IPS-11a (cell line): Measurements from ENCODE around the gene RNASE8.
"Not testable (repeated sequence)": the region's sequence is repeated elsewhere in the genome, so short reads cannot be mapped to it uniquely, and the experiment has no call there.

Experiments used
- H3K4me3 ChIP-seq: one replicate; pipeline ENCODE4 v1.5.1; 2013; ENCODE audit warnings: low read depth, low read length, control low read depth

The RNASE8 gene

DNA sequence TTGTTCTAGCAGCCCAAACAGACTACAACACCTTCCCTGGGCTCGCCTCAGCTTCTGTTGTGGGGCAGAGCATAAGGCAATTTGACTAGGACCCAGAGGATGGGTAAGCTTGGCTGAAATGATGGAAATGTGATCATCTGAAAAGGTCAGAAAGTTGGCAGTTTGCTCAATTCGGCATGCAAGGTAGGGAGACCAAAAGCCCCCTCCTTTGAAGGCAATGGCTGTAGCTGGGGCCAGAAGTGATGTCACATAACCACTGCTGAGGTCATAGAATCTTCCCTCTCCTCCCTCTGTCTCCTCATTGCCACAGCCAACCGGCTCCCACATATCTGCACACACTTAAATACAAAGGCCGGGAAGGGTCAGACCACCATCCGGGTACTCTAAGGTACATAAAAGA, 27.7 kb upstream of the RNASE8 start, which contains the start of gene TPPP2:
Gene TPPP2, plus strand, starts transcription at position 301 of the 400 bp plus-strand sequence. CDS start 365 bp downstream, outside the sequence.
- H3K4me3 ChIP-seq: no peak within 1 kb of the TSS

DNA sequence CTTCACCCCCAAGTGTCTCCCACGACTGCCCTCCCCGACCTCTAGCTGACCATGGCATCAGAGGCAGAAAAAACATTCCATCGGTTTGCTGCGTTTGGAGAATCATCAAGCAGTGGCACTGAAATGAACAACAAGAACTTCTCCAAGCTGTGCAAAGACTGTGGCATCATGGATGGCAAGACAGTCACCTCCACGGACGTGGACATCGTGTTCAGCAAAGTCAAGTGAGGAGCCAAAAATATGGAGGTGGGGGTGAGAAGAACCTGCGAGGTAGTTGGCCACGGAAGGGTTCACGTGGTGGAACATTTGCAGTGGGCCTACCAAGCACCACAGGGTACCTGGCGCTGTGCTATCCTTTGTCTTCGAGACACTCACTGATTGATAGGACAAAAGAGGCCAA, 27.1 kb upstream of the RNASE8 start:
- H3K4me3 ChIP-seq: no peak overlapping the region

- no peak overlapping the region for H3K4me3 ChIP-seq
These were observed 25.1 kb upstream of the RNASE8 start for GRCh38 chr14:21032326-21033132.

GRCh38 chr14:21033133-21033698, 24.4 kb upstream of the RNASE8 start:
- no peak overlapping the region for H3K4me3 ChIP-seq

GRCh38 chr14:21034707-21035106, 22.9 kb upstream of the RNASE8 start, which contains the start of gene RNASE13:
Gene RNASE13 (minus strand): TSS chr14:21034807. CDS start chr14:21034288, 519 bp downstream.
- no peak within 1 kb of the TSS for H3K4me3 ChIP-seq

DNA sequence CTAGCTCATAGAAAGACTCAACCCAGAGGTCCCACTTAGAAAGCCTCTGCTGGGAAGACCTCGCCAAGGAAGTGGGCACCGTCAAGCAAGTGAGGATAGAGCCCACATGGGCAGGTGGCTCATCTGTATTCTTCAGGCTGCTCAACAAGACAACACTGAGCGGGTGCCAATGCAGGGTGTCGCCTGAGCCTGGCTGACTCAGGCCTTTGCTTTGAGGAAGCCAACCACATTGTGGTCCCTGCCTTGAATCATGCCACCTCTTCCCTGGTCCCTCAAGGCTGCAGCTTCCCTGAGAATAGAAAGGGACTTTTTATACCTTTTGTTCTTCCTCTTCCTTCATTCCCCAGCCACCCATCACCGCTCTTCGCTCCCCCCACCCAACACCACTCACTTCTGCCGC, 20.9 kb upstream of the RNASE8 start:
- no peak overlapping the region for H3K4me3 ChIP-seq

DNA sequence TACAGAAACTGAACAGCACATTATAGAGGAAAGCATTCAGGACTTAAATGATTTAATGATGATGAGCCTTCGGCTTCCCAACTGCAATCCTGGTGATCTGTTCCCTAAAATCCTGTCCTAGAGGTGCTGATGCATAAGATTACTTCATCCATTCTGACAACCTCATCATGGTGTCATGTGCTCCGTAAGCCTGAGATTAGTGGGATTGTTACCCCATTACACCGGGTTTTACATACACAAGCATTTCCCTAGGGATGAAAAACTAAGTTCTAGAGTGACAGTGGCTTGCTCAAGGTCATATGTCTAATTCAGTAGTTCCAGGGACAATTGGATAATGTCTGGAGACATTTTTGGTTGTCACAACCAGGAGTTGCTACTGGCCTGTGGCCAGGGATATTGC, 20.5 kb upstream of the RNASE8 start:
- H3K4me3 ChIP-seq: no peak overlapping the region

DNA sequence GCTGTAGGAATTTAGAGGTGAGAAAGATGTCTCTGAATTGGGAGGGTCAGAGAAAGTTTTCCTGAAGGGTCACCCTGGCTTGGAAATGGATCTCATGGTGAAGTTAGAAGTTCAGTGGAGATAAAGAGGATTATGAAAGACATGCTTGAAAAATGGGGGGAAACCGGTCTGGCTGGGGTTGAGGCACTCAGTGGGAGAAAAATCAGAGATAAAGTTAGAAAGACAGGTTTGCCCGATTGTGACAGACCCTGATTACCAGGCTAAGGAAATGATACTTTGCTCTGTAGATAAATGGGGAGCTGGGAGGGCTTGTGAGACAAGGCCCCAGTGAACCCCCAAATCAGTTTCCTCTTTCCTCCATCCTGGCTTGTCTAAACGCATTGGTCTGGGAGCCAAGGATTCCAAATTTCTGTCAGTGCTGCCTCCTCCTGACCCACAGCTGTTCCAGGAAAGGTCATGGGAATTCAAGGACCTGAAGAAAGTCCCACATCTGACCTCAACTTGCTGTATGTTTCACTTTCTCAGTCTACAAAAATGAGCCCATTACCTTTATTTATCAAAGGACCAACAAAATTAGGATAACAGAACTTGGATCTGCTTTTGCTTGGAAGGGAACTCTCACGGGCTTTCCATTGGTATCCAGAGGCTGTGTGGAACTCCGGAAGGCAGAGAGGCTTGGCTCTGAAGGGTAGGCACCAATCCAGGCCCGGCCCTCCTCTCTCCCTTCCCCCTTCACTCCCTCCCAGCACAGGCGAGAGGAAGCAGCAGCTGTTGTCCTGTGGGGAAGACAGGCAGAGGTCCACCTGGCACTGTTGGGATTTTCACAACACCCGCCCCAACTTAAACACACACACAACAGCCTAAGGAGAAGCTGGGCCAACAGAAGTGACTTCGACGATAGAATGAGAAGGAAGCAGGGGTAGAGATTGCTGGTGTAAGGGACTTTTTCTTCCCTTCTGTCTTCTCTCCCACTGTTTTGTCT, 18.9 kb upstream of the RNASE8 start:
- no peak overlapping the region for H3K4me3 ChIP-seq

DNA sequence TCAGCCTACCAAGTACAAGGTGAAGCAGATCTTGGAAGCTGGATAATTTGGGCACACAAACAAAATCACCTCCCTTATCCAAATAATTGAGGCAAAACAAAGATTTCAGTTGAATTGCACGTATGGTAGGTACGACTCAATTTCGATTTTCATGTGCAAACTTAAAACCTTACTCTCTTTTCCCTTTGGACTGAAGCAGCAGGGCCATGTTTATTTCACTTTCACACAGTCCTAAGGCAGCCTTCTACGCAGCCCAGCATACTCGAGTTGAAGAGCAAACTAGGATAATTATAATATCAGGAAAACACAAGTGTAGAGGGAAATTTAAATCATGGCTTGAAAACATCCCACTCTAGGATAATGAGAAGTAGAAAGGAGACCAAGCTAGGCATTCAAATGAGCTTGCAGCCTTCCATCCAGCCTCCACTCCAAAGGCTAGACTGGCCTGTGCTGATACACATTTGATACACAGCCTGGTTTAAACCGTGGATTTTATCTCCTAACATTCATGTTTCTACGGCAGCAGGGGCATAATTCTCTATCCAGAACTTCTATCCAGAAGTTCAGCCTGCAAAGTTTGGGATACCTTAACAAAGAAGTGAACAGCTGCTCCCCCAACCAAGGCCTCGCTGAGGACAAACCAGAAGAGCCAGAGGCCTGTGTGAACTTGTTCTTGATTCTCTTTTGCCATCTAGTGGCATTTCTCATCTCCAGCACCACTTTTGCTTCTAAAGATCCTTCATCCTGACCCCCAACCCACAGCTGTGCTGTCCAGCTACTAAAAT, 17.8 kb upstream of the RNASE8 start:
- H3K4me3 ChIP-seq: no peak overlapping the region

GRCh38 chr14:21040370-21040925, 17.2 kb upstream of the RNASE8 start:
- no peak overlapping the region for H3K4me3 ChIP-seq

DNA sequence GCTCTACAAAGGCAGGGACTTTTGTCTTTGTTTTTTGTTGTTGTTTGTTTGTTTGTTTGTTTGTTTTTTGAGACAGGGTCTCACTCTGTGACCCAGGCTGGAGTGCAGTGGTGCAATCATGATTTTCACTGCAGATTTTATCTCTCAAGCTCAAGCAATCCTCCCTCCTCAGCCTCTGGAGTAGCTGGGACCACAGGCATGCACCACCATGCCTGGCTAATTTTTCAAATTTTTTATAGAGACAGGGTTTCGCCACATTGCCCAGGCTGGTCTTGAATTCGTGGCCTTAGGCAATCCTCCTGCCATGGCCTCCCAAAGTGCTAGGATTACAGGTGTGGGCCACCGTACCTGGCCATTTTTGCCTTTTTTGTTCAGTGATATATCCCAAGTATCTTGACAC, 16.7 kb upstream of the RNASE8 start:
- H3K4me3 ChIP-seq: not testable (repeated sequence)

DNA sequence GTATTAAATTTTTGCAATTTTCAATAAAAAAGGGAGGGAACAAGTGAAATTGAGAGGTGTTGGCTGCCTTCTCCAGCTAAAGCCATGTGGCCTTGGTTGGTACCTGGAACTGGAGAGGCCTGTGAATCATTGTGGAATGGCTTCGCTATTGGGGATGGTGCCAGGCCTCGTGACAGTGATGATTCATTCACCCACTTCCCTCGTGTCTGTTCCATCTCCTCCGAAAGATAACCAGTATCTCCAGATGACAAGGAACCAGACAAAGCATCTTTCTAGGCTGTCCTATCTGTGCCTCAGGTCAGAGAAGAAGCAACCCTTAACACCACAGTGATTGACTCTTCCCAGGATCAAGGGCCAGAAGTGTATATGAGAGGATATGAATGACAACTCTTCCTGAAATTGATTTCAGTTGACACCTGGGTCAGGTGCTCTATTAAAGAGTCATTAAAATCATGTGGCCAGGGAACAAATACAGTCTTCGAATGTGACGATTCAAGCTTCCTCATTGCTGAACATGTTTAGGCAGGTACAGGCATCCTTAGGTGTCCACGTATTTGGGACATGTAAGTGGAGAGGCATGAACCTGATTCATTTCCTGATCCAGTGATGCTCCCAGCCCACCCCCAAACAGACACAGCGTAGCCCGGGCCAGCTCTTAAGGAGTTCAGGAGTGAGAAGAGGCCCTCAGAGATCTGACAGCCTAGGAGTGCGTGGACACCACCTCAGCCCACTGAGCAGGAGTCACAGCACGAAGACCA, 15.8 kb upstream of the RNASE8 start, which contains the start of gene RNASE7:
Gene RNASE7, plus strand, starts transcription at position 687 of the 758 bp plus-strand sequence. CDS start 631 bp downstream, outside the sequence.
- H3K4me3 ChIP-seq: no peak within 1 kb of the TSS

- no peak overlapping the region for H3K4me3 ChIP-seq
These were observed 14.7 kb upstream of the RNASE8 start for GRCh38 chr14:21042918-21043317.

DNA sequence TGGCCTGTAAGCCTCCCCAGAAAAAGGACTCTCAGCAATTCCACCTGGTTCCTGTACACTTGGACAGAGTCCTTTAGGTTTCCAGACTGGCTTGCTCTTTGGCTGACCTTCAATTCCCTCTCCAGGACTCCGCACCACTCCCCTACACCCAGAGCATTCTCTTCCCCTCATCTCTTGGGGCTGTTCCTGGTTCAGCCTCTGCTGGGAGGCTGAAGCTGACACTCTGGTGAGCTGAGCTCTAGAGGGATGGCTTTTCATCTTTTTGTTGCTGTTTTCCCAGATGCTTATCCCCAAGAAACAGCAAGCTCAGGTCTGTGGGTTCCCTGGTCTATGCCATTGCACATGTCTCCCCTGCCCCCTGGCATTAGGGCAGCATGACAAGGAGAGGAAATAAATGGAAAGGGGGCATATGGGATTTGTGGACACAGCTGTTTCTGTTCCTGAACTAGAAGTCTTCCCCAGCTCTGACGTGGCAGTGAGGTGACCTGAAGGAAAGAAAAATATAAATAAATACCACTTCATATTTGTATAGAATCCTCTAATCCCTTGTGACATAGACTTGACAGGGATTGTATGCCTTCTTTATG, 14.1 kb upstream of the RNASE8 start:
- H3K4me3 ChIP-seq: no peak overlapping the region

DNA sequence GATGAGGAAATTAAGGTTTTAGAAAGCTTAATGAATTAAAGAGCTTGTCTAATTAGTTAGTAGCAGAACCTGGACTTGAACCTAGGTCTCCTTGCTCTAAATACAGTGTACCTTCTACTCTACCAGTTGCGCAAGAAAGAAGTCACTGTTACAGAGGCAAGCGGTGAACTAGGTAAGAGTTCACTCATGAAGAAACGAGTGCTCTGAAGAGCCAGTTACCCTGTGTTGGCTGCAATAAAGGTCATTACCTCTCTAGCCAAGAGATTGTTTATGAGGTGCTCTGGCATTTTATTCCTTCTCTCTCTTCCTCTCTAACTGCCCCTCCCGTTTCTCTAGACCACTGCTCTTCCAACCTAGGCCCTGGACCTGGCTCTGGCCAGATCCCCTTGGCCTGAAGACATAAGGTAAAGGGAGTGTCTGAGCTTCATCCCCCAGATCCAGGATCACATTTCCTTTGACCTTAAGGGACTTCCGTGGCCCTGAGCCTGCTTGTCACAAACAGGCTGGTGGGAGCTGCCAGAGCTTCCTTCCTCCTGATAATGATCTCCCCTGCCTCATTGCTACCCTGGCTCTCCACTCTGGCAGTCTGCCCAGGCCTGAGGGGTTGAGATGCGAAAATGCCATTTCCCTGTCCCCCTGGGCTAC, 13.5 kb upstream of the RNASE8 start:
- H3K4me3 ChIP-seq: no peak overlapping the region

- H3K4me3 ChIP-seq: no peak overlapping the region
These were observed 10.2 kb upstream of the RNASE8 start for GRCh38 chr14:21047378-21047781.

GRCh38 chr14:21048638-21049037, 9.0 kb upstream of the RNASE8 start:
- H3K4me3 ChIP-seq: no peak overlapping the region

GRCh38 chr14:21049271-21049673, 8.3 kb upstream of the RNASE8 start:
- no peak overlapping the region for H3K4me3 ChIP-seq
